Renal cortex interstitium (tissue), 11 donors: ENCODE results near the gene TOPAZ1. TPM values are rescaled to one million over a fixed set of nuclear protein-coding genes. Genes with fewer than 3 reads are reported as not detected.

Source experiments
- DNase-seq, 11 donors: peaks; one replicate each; pipeline ENCODE4 v3.0.0-alpha.2; 2013; ENCODE audit warnings: low read depth in 9 of 11, low spot score in 4 of 11; ENCODE audit errors: extremely low read depth in 1 of 11
- polyA plus RNA-seq, 3 donors: library from polyadenylated mRNA; unstranded; fragments of 120-200 nt; gene quantifications; one replicate each; pipeline ENCODE4 v1.2.1, GENCODE V29; 2013; ENCODE audit not compliant: insufficient read length in 3 of 3

TOPAZ1 gene
- polyA plus RNA-seq, 3 donors, result 0.03 TPM; not detected in 2

DNA sequence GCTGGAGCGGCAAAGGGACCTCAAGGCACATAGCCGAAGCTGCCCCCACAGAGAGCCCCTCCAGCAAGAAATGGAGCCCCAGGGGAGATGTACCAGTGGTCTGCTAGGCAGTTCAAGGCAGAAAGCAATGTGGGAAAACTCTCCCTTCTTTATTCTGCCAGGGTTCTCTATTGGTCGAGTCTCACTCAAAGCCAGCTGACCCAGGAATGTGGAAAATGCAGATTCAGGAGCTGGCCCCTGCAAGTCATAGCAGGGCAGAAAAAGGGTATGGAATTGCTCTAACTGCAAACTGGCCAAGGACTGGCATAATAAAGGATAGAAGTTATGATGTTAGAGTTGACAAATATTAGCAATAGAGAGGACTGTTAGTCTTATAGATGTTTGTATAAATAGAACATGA, 4.0 kb upstream of the TOPAZ1 start:
- no peak for DNase-seq

DNA sequence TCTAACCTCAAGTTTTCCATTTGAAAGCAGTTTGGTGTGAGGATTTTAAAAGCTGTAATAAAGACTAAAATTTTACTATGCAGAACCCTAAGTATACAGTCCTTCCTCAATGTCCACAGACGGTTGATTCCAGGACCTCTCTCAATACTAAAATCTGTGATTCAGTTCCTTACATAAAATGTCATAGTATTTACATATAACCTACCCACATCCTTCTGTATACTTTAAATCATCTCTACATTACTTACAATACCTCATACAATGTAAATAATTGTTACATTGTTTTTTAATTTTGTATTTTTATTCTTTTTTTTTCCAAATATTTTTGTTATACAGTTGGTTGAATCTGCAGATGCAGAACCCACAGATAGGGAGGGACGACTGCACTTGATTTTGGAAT, 2.8 kb upstream of the TOPAZ1 start:
- DNase-seq, result no peak

DNA sequence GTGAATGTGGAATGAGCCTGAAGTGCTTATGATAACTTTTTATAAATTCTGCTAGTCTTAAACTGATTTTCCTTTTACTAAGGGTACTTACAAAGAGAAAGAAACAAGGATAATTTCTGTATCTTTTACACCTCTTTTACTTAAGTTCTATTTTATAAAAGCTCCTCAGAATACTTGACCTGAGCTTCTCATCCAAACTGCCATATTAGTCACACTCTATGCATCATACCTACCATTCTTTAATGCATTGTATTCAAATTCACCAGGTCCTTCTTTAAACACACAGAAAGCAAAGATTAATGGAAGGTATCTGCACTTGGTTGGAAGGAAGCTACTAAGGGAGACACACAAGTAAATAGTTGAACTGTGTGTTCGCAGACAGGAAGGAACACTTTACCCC, 1.6 kb upstream of the TOPAZ1 start:
- no peak for DNase-seq

DNA sequence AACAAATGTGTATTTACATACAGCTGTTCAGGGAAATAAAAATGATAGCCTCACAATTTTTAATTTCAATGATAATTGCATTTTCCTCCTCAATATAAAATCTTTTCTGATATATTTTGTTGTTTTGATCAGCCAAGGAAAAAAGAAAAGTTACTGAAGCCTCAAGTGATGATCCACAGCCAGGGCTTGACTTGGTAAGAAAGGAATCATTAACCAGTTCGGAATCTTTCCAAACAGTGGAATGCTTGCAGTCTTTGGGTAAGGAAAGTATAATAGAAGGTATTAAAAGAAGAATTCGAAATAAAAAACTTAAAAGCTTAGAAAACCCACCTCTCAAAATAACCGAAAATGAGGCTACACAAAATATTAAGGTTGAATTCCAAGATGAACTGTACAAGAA, 1.0 kb downstream of the TOPAZ1 start:
- DNase-seq, result no peak

DNA sequence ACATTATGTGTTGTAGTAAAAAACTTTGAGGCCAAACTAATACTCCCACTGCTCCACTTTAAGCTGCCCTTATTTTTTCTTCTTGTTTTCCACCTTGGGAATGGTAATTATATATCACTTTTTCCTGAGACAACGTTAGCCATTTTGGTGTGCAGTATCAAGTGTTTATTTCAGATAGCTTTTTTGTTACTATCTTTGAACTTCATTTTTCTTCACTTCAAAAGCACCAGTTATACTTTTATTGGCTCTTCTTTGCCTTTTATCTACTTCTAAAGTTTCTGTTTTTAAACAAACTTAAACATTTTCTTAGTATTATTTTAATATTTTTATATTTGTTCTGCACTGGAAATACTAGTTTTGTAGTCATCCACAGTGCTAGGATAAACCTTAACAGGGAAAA, 6.5 kb downstream of the TOPAZ1 start:
- no peak for DNase-seq

DNA sequence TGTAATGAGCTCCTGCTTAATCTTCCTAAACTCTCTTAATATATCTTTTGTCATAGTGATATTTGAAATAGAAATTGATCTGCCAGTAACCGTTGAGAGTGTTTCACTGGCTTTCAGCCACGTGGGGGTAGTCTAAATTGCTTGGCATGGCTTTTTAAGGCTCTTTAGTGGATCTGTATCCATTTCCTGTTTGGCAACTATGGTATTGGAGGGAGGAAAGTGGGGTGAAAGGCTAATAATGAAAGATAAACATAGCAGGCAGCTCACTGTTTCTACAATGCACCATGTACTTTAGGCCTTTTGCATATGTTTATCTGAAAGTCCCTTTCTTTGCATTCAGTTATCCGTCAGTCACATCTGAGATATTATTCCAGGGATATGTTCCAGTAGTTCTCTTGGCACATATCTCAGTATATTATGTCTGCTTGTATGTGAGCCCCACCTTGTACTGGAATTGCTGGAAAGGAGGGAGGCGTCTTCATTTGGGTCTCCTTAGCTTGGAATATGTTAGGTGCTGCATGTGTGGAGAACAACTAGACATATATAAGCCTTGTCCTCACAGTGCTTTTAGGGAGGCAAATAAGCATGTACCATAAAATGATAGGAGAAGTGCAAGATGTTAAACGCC, 10.8 kb downstream of the TOPAZ1 start:
- no peak for DNase-seq

DNA sequence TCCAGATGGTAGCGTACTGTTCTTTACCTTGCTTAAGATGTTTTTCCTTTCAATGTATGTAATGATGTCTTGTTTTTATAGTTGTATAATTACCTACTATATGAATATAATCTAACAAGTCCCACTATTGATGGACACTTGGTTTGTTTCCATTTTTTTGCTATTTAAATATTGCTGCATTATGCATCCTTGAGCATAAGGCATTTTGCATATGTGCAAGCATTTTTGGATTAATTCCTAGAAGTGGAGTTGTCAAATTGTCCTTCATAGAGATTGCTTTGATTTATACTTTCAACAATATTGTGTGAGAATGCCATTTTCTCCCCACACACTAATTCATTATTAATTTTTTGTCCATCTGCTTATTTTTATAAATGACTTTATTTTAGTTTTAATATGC, 17.7 kb downstream of the TOPAZ1 start:
- no peak for DNase-seq

DNA sequence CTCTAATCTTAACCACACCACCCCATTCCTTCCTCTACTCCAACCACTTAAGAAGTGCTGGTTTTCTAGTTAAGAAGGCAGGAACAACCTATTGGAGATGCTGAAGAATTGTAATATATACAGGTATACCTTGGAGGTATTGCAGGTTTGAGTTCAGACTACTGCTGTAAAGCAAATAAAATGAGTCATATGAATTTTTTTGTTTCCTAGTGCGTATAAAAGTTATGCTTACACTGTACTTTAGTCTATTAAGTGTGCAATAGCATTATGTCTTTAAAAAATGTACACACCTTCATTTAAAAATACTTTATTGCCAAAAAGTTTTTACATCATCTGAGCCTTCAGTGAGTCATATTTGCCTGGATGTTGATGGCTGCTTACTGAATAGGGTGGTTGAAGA, 22.5 kb downstream of the TOPAZ1 start:
- no peak for DNase-seq

DNA sequence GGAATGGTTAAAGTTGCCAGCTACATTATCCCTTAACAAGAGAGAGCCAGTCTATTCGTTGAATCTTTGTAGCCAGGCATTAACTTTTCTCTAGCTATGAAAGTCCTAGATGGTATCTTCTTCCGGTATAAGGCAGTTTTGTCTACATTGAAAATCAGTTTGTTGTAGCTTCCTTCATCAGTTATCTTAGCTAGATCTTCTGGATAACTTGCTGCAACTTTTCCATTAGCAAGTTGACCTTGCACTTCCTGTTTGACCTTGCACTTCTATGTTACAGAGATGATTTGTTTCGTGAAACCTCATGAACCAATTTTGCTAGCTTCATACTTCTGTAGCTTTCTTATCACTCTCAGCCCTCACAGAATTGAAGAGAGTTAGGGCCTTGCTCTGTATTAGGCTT, 24.1 kb downstream of the TOPAZ1 start:
- no peak for DNase-seq

DNA sequence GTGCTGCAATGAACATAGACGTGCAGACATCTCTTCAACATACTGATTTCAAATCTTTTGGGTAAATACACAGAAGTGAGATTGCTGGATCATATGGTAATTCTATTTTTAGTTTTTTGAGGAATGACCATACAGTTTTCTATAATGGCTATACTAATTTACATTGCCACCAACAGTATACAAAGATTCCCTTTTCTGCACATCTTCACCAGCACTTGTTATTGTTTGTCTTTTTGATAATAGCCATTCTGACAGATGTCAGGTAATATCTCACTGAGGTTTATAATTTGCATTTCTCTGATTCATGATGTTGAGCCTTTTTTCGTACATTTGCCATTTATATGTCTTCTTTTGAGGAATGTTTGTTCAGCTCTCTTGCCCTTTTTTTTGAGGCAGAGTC, 30.5 kb downstream of the TOPAZ1 start:
- no peak for DNase-seq

DNA sequence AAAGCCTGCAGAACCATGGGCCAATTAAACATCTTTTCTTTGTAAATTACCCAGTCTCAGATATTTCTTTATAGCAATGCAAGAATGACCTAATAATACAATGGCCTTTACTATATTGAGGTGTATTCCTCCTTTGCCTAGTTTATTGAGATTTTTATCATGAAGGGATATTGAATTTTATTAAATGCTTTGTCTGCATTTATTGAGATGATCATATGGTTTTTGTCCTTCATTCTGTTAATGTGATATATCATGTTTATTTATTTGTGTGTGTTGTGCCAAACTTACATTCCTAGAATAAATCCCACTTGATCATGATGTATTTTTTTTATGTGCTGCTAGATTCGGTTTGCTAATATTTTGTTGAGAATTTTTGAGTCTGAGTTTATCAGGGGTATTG, 36.2 kb downstream of the TOPAZ1 start:
- DNase-seq, result no peak

DNA sequence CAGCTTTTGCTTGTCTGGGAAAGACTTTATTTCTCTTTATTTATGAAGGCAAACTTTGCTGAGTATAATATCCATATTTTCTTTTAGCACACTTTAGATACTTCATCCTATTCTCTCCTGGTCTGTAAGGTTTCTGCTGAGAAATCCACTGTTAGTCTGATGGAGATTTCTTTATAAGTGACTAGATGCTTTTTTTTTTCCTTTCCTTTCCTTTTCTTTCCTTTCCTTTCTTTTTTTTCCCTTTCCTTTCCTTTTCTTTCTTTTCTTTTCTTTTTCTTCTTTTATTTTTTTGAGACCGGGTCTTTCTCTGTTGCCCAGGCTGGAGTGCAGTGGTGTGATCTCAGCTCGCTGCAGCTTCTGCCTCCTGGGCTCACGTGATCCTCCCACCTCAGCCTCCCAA, 38.4 kb downstream of the TOPAZ1 start:
- DNase-seq, result no peak

DNA sequence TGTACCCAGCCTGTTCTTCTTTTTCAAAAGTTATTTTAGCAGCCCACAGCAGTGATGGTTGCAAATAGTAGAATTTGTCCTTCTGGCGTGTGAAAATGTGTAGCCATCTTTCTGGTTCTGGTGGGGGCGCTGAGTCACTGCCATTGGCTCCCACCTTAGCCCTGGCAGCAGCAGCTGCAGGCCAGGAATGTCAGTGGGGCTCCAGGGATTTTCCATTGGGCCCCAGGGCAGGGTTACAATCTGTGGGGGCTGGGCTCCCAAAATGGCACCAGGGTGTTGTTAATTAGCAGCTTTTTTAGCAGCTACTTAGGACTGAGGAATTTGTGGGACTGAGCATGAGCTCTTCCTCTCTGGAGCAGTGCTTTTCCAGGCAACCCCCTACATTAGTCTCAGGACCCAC, 38.9 kb downstream of the TOPAZ1 start:
- no peak for DNase-seq

DNA sequence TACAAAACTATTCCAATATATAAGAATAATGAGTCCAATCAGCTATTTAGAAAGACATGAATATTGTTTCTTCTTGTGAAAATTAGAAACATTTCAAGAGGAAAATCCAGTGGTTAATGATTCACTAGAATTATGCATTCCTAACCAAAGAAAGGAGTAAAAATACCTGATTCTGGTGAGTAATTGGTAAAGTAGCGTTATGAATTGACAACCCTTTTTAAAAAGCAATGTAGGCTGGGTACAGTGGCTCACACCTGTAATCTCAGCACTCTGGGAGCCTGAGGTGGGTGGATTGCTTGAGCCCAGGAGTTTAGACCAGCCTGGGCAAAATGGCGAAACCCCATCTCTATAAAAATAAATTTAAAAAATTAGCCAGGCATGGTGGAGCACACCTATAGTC, 43.3 kb downstream of the TOPAZ1 start:
- no peak for DNase-seq

DNA sequence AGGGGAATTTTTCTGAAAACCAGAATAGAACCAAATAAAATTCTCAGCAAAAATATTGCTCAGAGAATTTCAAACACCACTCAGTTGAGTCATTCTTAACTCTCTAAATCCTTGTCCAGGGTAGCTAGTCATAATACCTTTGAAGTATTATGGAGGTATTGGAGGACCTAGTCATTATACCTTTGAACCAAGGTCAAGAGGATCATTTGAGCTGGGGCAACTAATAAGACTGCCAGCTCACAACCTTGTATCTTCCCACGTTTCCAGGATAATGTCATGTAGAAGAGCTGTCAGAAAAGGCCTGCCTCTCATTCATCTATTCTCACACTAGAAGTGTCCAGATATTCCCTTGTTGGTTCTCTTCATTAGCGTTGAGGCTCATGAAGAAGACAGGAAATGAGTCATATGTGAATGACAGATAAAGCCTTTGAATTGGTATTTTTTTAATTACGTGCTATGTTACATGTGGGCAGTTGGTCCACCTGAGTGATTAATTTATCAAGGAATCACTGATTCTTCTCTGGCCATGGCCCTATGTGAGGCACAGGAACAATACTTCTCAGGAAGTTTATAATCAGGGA, 48.3 kb downstream of the TOPAZ1 start:
- no peak for DNase-seq

DNA sequence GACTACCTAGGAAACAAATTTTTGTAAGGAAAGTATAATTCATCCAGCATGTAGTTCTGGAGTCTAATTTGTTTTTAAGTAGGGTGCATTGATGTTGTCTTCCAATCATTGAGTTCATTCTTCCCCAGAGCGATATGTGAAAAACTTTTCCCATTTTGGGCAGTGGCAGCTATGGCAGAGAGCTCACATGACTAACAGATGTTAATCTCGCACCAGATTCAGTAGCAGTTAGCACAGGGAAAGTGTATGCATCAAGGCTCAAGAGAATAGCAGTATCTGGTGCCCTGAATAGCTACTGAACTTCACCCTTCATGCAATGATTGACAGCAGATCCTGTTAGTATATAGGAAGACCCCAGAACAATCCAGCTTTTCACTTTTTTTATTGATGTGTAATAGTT, 50.6 kb downstream of the TOPAZ1 start:
- DNase-seq, result no peak

DNA sequence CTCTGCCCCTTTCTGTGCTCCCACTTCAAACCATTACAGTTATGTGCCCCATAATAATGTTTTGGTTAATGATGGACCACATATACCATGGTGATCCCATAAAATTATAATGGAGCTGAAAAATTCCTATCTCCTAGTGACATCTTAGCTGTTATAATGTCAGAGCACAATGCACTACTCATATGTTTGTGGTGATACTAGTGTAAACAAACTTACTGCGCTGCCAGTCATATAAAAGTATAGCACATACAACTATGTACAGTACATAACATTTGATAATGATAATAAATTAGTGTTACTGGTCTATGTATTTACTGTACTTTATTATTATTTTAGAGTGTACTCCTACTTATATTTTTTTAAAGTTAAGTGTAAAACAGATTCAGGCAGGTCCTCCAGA, 51.3 kb downstream of the TOPAZ1 start:
- DNase-seq, result no peak

DNA sequence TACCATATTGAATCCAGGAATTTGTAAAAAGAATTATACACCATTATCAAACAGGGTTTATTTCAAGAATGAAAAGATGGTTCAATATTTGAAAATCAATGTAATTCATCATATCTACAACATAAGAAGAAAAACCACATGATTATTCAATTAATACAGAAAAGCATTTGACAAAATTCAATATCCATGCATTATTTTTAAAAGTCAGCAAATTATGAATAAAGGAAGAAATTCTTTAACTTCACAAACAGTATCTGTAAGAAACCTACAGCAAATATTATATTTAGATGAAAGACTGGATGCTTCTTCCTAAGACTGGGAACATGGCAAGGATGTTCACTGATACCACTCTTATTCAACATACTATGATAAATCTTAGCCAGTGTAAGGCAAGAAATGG, 55.6 kb downstream of the TOPAZ1 start:
- DNase-seq, result no peak

DNA sequence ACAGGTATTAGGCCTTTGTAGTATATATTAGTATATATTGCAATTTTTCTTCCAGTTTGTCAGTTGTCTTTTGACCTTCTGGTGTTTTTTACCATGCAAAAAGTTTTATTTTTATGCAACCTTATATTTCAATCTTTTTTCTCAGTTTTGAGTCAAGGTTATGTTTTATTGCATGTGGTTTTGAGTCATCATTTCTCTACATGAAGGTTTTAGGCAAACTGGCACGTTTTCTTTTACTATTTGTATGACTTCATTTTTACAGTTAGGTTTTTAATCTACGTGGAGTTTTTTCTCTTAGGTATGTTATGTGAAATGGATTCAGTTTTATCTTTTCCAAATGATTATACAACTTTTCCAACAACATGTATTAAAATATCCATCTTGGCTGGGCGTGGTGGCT, 60.1 kb downstream of the TOPAZ1 start:
- no peak for DNase-seq

DNA sequence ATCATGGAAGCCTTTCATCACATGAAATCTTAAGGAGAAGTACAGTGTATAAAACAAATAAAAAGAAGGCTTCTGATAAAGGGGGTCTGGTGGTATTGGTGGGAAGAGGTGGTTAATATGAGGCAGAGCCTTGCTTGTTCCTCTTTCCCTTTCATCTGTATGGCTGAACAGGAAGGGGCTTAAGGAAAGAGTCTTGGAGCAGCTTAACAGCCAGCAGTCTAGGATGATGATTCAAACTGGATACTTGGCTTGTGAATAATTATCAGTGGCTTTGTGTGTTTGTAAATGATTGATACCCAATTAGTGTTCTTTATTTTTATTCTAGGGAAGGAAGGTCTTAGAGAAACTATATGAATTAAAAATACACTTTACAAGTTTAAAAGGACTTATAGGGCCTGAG, 67.8 kb downstream of the TOPAZ1 start:
- no peak for DNase-seq

DNA sequence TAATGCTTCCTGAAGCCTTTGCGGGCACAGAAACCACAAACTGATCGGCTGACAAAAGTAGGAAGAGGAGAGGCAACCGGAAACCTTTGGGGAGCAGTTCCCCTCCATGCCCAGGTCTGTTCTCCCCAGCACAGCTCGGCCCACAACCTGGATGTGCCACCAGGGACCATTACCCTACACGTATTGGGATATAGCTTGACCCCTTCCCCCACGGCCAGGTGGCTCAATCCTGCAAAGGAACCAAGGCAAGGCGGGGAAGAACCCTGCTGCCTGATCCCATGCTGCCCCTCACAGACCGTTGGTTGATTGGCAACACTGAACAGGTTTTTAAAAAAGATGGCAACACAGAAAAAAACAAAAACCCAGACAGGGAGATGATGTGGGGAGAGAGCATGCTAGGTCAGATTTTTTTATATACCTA, 77.2 kb downstream of the TOPAZ1 start:
- no peak for DNase-seq

DNA sequence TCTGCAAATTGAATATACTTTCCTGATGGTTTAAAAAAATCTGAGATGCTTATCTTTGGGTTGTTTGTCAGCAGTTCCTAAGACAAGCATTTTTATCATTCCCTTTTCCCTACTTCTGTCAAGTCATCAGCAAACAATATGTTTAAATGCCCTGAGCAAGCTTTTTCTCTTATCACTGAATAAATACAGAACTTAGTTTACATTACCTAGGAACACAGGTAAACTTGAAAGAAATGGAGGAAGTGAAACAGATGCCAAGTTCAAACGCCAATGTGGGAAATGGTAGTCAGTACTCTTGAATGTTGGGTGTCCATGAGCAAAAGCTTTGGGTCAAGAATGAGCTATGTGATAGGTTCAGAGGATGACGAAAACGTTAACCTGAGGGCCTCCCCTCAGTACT, 79.6 kb downstream of the TOPAZ1 start:
- DNase-seq, result no peak
